HG03439 (cell line): ENCODE results near the gene SLC5A2.

Source experiments
- ATAC-seq: cut with Tn5 transposase; IDR thresholded peaks from one replicate; pipeline ENCODE4 v1.9.1; 2021; ENCODE audit warnings: mild to moderate bottlenecking, moderate library complexity; ENCODE audit not compliant: unreplicated experiment

SLC5A2 gene

DNA sequence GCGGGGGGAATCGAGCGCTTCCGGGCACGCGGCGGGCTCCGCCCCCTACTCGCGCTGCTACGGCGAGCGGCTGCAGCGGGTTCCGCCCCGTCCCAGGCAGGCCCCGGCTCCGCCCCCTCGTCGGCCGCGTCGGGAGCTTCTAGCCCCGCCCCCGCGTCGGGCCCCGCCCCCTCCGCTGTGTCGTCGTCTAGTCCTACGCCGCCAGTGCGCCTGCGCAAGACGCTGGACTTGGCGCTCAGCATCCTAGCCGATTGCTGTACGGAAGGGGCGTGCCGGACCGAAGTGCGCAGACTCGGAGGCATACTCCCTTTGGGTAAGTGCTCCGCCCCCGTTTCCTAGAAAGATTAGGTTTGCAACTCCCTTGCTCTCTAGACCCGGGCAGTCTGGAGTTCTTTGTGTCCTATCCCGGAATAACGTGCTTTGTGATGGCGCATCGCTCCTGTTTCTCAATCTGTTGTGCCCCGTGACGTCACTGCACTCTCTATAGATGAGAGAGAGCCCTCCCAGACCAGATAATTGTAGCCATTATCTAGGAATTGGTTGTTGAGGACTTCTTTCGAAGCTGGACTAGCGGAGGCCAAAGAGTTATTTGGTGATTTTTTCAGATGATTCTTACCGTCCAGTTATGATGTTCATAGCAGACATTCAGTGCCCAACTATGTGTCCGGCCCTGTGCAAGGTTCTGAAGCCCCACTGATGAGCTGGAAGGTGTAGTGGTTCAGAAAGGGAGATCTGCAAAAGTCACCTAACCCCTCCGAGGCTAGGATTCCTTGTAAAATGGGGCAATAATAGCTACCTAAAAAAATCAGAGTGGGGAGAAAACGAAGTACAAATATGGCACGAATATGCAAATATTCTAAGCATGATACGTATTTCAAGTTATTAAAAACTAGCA, 23.0 kb upstream of the SLC5A2 start:
- ATAC-seq: peak; percentile 68

DNA sequence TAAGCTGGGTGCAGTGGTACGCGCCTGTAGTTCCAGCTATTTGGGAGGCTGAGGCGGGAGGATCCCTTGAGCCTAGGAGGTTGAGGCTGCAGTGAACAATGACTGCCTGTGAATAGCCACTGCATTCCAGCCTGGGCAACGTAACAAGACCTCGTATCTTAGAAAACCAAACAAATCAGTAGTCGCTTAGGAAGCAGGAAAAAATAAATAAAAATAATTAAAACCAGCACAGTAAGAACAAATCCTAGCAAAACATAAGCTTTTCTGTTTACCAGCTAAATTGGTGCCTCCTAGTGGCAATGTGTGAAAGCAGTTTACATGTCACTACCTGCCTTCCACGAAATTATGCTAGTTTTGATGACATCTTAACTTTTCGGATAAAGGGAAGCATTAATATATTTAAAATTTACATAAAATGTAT, 22.3 kb upstream of the SLC5A2 start:
- no peak for ATAC-seq

DNA sequence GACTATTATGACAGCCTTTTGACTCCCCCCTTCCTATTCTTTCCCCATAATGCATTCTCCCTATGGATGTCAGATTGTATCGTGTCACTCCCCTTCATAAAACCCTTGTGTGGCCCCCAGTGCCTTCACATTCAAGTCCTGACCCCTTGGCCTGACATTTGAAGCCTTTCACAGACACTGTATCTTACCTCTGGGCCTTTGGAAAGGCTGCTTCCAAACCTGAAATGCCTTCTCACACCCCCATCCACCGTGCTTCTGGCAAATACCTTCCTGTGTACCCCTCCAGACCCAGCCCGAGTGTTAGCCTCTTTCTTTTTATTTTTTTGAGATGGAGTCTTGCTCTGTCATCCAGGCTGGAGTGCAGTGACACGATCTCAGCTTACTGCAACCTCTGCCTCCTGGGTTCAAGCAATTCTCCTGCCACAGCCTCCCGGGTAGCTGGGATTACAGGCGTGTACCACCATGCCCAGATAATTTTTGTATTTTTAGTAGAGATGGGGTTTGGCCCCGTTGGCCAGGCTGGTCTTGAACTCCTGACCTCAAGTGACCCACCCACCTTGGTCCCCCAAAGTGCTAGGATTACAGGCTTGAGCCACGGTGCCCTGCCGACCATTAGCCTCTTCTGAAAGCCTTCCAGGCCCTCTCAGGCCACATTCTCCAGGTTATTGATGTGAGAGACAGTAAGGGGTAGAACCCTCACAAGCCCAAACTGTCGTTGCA, 21.6 kb upstream of the SLC5A2 start:
- ATAC-seq: no peak

DNA sequence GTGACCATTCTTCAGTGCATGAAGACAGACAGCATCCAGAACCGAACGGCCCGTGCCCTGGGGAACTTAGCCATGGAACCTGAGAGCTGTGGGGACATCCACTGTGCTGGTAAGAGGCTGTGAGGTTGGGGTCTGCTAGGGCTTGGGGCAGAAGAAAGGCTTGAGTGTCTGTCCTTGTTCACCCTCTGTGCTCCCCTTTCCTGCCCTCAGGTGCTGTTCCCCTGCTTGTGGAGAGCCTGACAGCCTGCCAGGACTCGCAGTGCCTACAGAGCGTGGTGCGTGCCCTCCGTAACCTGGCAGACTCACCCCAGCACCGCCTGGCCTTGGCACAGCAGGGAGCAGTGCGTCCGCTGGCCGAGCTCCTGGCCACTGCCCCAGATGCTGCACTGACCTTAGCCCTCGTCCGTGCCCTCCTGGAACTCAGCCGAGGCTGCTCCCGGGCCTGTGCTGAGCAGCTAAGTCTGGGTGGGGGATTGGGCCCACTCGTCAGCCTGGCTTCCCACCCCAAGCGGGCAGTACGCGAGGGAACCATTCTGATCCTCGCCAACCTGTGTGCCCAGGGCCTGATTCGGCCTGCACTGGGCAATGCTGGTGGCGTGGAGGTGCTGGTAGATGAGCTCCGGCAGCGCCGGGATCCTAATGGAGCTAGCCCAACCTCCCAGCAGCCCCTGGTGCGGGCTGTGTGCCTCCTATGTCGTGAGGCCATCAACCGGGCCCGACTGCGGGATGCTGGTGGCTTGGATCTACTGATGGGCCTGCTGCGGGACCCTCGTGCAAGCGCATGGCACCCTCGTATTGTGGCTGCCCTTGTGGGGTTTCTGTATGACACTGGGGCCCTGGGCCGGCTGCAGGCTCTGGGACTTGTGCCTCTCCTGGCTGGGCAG, 20.8 kb upstream of the SLC5A2 start:
- ATAC-seq: no peak

DNA sequence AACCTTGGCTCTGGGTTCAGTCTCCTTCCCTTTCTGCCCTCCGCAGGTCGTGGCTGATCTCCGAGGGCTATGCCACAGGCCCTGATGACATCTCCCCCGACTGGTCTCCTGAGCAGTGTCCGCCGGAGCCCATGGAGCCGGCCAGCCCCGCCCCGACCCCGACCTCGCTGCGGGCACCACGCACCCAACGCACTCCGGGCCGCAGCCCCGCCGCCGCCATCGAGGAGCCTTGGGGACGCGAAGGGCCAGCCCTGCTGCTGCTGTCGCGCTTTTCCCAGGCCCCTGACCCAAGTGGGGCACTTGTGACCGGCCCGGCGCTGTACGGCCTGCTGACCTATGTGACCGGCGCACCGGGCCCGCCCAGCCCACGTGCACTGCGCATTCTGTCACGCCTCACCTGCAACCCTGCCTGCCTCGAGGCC, 18.6 kb upstream of the SLC5A2 start:
- no peak for ATAC-seq

DNA sequence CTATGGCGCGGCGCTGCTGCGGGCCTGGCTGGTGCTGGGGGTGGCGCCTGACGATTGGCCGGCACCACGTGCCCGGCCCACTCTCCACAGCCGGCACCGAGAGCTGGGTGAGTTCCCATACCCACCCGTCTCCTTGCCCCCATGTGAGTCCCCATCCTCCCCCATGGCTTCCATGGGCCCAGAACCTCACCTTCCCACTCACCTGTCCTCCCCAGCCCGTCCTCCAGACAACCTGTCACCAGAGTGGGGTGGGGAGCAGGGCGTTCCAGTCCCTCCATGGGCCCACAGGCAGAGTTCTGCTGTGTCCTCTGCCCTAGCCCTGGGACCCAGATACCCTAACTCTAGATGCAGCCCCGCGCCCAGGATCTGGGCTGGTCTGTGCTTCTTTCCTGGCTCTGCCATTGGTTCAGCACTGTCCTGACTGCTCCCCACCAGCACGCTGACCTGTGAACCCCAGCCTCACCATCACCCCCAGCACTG, 18.1 kb upstream of the SLC5A2 start:
- no peak for ATAC-seq

DNA sequence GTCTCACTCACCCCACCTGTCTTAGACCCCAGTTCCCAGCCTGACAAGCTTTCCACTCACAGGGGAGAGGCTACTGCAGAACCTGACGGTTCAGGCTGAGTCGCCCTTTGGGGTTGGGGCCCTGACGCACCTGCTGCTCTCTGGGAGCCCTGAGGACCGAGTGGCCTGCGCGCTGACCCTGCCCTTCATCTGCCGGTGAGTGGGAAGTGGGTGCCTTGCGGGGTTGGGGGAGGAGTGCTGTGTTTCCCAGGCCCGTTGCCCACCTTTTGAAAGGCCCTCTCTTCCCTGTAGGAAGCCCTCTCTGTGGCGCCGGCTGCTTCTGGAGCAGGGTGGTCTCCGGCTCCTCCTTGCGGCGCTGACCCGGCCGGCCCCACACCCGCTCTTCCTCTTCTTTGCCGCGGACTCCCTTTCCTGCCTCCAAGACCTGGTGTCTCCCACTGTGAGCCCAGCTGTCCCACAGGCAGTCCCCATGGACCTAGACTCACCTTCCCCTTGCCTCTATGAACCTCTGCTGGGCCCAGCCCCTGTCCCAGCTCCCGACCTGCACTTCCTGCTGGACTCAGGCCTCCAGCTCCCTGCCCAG, 17.0 kb upstream of the SLC5A2 start:
- ATAC-seq: no peak

DNA sequence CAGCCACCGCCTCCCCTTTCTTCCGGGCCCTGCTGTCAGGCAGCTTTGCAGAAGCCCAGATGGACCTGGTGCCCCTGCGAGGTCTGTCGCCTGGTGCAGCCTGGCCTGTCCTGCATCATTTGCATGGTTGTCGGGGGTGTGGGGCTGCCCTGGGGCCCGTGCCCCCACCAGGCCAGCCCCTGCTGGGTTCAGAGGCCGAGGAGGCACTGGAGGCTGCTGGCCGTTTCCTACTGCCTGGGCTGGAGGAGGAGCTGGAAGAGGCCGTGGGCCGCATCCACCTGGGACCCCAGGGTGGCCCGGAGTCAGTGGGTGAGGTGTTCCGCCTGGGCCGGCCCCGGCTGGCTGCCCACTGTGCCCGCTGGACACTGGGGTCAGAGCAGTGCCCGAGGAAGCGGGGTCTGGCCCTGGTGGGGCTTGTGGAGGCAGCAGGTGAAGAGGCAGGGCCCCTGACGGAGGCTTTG, 16.5 kb upstream of the SLC5A2 start:
- no peak for ATAC-seq

DNA sequence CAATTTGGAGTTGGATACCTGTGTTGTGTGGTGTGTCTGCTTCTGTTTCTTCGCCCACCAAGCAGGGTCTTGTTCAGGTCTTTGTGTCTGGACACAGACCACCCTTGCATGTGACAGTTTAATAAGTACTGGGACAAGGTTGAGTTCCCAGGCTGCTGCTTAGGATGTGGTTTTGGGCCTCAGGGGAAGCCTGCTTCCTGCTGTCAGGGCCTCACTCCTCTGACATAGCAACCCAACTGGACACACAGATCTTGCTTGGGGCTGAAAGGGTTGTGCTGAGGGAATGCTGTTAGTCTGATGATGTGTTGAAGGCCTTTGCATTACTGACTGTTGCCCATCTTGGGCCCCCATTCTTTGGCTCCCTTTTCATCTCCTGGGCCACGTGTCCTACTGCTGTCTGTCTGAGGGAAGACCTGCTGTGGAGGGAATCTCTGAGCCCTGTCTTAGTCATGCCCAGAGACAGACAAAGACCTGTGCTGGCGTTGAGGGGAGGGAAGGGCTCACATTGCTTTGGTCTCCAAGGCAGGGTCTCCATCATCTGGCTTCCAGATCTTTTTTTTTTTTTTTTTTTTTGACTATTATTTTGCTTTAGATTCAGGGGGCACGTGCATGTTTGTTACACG, 15.7 kb upstream of the SLC5A2 start:
- ATAC-seq: no peak

DNA sequence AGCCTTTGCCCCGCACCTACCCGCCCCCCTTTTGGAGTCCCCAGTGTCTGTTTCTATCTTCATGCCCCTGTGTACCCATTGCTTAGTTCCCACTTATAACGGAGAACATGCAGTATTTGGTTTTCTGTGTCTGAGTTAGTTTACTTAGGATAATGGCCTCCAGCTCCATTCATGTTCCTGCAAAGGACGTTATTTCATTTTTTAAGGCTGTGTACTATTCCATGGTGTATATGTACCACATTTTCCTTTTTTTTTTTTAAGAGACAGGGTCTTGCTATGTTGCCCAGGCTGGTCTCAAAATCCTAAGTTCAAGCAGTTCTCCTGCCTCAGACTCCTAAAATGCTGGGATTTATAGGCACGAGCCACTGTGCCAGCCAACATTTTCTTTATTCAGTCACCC, 15.1 kb upstream of the SLC5A2 start:
- ATAC-seq: no peak

DNA sequence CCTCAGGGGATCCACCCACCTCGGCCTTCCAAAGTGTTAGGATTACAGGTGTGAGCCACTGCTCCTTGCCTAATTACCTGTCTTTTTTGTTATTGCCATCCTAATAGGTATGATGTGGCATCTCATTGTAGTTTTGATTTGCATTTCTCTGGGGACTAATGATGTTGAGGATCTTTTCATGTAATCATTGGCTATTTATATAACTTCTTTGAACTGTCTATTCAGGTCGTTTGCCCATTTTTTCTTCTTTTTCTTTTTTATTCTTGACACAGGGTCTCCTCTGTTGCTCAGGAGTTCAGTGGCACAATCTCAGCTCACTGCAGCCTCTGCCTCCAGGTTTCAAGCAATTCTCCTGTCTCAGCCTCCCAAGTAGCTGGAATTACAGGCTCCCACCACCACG, 12.3 kb upstream of the SLC5A2 start:
- no peak for ATAC-seq

DNA sequence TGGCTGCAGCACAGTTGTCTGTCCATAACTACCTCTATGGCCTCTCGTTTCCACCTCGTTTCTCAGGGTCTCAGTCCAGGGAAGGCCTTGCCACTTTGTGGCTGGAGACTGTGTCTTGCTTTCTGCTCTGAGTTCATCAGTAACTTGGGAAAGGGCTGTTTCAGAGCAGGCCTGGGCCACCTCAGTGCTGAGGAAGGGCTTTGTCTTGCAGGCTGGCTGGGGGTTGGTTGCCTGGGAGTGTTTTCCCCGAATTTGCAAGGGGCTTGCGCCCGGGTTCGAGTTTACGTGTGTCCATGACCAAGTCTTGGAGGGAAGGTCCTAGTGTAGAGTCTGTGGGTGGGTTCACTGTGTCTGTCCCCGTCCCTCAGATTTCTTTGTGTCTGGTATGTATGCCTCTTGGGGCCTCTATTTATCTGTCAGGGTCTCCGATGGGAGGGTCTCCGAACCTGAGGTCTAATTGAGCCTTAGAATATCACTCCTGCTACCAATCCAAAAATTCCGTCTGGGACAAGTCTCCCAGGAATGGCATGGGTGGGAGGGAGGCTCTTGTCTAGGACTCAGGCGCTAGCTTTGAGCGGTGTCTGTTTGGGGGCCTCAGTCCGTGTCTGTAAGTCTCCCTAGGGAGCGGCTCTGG, 11.6 kb upstream of the SLC5A2 start:
- no peak for ATAC-seq

DNA sequence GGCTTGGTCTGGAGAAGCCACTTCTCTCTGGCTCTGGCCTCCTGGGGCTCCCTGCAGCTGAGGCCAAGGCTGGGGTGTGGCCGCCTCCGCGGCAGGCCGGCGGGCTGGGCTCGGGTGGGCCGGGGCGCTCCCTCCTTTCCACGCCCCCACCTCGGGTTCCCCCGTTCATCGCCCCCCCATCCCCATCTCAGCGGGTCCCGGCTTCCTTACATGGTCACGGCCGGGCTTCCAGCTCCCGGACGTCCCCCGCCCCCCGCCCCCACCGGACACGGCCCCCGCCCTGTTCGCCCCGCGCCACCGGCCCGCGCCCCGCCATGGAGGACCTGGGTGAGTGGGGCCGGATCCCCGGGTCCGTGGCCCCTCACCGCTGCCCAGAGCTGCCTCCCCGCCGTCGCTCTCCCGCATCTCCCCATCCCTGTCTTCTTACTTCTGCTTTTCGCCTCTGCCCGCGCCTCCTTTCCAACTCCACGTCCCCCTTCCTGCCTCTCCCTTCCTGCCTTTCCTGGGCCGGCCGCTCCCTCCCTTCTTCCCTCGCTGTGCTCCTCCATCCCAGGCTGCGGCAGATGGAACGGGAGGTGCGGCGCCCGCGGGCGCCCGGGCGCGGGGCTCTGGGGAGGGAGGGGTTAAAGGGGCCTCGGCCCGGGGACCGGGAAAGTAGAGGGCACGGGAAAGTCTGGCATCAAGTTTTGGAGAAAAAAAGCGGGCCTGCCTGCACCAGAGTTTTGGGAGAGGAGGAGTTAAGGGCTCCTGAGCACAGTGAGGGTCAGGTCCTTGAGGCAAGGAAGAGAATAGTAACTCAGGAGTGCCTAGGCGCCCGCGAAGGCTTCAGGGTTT, 10.8 kb upstream of the SLC5A2 start, which contains the start of gene TGFB1I1:
TGFB1I1 (plus strand) TSS at position 278 of the 834 bp plus-strand sequence; CDS start at position 315, 37 bp downstream.
- ATAC-seq: no peak

DNA sequence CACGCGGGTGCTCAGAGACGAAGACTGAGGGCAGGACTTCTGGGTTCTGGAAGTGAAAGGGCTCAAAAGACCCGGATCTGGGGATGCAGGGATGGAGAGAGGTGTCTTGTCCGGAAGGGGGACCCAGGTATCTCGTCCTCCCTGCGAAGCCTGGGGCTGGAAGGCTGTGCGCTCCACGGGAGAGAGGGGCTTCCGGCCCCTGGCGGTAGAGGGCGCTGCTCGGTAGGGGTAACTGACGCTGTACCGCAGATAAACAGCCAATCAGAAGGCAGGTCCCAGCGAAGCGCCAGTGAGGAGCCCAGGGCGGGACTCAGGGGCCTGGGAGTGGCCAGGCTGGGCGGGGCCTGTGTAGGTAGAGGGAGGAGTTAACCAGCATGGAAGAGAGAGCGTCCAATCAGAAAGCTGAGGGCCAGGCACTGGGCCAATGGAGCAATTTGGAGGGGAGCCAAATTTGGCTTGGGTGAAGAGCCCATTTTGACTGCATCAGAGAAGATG, 10.2 kb upstream of the SLC5A2 start:
- ATAC-seq: no peak

DNA sequence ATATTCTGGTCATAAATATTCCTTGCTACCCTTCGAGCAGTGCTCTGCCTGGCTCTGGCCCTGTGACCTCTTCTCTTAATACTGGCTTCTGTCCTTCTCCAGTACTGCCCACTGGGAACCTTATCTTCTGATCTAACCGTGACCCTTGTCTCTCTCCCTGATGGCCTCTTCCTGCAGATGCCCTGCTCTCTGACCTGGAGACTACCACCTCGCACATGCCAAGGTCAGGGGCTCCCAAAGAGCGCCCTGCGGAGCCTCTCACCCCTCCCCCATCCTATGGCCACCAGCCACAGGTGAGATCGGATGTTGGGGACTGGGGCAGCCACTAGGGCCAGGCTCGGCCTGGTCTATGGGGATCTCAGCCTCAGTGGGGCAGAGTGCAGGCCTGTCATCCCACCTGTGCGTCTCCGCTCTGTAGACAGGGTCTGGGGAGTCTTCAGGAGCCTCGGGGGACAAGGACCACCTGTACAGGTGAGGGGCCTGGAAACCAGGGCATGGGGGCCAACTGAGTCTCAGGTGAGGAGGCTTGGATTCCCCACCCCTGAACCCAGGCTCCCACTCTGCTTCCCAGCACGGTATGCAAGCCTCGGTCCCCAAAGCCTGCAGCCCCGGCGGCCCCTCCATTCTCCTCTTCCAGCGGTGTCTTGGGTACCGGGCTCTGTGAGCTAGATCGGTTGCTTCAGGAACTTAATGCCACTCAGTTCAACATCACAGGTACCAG, 9.5 kb upstream of the SLC5A2 start:
- no peak for ATAC-seq

DNA sequence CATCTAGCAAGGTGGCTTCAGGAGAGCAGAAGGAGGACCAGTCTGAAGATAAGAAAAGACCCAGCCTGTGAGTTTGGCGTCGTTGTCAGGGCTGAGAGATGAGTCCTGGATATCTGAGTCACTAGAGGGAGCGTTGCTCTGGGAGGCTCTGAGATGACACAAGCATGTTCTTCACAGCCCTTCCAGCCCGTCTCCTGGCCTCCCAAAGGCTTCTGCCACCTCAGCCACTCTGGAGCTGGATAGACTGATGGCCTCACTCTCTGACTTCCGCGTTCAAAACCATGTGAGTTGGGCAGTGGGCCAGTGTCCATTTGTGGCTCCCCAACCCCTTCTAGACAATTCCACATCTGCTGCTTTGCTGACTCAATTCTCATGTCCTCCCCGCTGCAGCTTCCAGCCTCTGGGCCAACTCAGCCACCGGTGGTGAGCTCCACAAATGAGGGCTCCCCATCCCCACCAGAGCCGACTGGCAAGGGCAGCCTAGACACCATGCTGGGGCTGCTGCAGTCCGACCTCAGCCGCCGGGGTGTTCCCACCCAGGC, 8.7 kb upstream of the SLC5A2 start:
- no peak for ATAC-seq
